ENCODE measurements around the gene ZNF749. TPM values are rescaled to one million over a fixed set of nuclear protein-coding genes. Genes with fewer than 3 reads are reported as not detected.

ZNF749 gene
- total and polyA plus RNA-seq, 2 of the 8 experiments (the other 6 are each of a cell fraction or from before 2014, with no cell fraction given): 15.2 to 24.4 TPM

- TF ChIP-seq CHD7 (IDR thresholded peaks at IDR 0.05; ENCODE audit: insufficient replicate concordance, low read length) (no peak), GABPA (IDR thresholded peaks at IDR 0.05; ENCODE audit: borderline replicate concordance, insufficient read depth, low read length) (no peak), CEBPB (IDR thresholded peaks at IDR 0.05; ENCODE audit: low read depth, low read length) (peak; percentile 45; the same call in 1 of the 2 replicates), CTCF (IDR thresholded peaks at IDR 0.05; ENCODE audit: control extremely low read depth in 1 of 3, insufficient read depth in 1 of 3, low read depth in 1 of 3, low read length in 3 of 3) (no peak)
Measured at GRCh38 chr19:57452307-57452706, 17.2 kb downstream of the ZNF749 start (continued).
